ENCODE data around the gene YWHAQ.

The YWHAQ gene

GRCh38 chr2:9648821-9649220 lies 18.0 kb upstream of the YWHAQ start:
- Histone ChIP-seq H3K79me1 (ENCODE audit: low read length) (no peaks in the 10 kb centered on the region), H3K4ac (ENCODE audit: low read depth, low read length) (no peak overlapping the region), H3K56ac (ENCODE audit: low read length) (no peak overlapping the region), H3K4me2 (ENCODE audit: low read length) (no peak overlapping the region), H3K27ac (ENCODE audit: low read depth, low read length) (no peak overlapping the region), H3K4me3 (ENCODE audit: low read length) (no peak overlapping the region), H3K79me2 (ENCODE audit: control insufficient read depth, insufficient read depth, low read length) (no peaks in the 10 kb centered on the region), H2AK5ac (ENCODE audit: low read length) (no peak overlapping the region), H4K5ac (ENCODE audit: low read length) (no peak overlapping the region), H2BK120ac (ENCODE audit: low read depth, low read length) (no peak overlapping the region), H3K4me1 (ENCODE audit: control insufficient read depth, low read depth, low read length) (peaks cover 3% of the 10 kb centered on the region), H4K8ac (ENCODE audit: low read depth, low read length) (no peak overlapping the region), H3K36me3 (ENCODE audit: control insufficient read depth, insufficient read depth, low read length) (no peaks in the 10 kb centered on the region), H3K18ac (ENCODE audit: low read length) (no peak overlapping the region), H3K9ac (ENCODE audit: low read length) (no peak overlapping the region), H2BK5ac (ENCODE audit: low read length) (no peak overlapping the region), H2BK15ac (replicated peaks; ENCODE audit: low read depth) (no peak overlapping the region), H3K27me3 (ENCODE audit: insufficient read depth, low read length, poor library complexity) (no peaks in the 10 kb centered on the region), H3K23ac (ENCODE audit: low read length) (no peak overlapping the region)
- DNase-seq = no peak
- no CpG with 5 or more reads among the region's 10 CpGs for WGBS (ENCODE audit: extremely low coverage, insufficient coverage, low lambda C conversion rate)

GRCh38 chr2:9647884-9648283 lies 17.1 kb upstream of the YWHAQ start:
- H3K56ac ChIP-seq (ENCODE audit: low read length) = no peak overlapping the region
- WGBS (ENCODE audit: extremely low coverage, insufficient coverage, low lambda C conversion rate) = no CpG with 5 or more reads among the region's 6 CpGs
- no peaks in the 10 kb centered on the region for H3K79me2 ChIP-seq (ENCODE audit: control insufficient read depth, insufficient read depth, low read length)
- no peak overlapping the region for H2BK15ac ChIP-seq (replicated peaks; ENCODE audit: low read depth)
- no peak overlapping the region for H4K8ac ChIP-seq (ENCODE audit: low read depth, low read length)
- H2AK5ac ChIP-seq (ENCODE audit: low read length) = no peak overlapping the region
- H3K9ac ChIP-seq (ENCODE audit: low read length) = no peak overlapping the region
- H3K4me3 ChIP-seq (ENCODE audit: low read length) = no peak overlapping the region
- no peak overlapping the region for H4K5ac ChIP-seq (ENCODE audit: low read length)
- no peak overlapping the region for H3K27ac ChIP-seq (ENCODE audit: low read depth, low read length)
- H3K36me3 ChIP-seq (ENCODE audit: control insufficient read depth, insufficient read depth, low read length) = no peaks in the 10 kb centered on the region
- no peaks in the 10 kb centered on the region for H3K79me1 ChIP-seq (ENCODE audit: low read length)
- H2BK120ac ChIP-seq (ENCODE audit: low read depth, low read length) = no peak overlapping the region
- DNase-seq = no peak
- H3K23ac ChIP-seq (ENCODE audit: low read length) = no peak overlapping the region
- no peak overlapping the region for H3K4me2 ChIP-seq (ENCODE audit: low read length)
- no peak overlapping the region for H3K18ac ChIP-seq (ENCODE audit: low read length)
- H3K4me1 ChIP-seq (ENCODE audit: control insufficient read depth, low read depth, low read length) = peaks cover 3% of the 10 kb centered on the region
- H3K27me3 ChIP-seq (ENCODE audit: insufficient read depth, low read length, poor library complexity) = no peaks in the 10 kb centered on the region
- H2BK5ac ChIP-seq (ENCODE audit: low read length) = no peak overlapping the region
- no peak overlapping the region for H3K4ac ChIP-seq (ENCODE audit: low read depth, low read length)

- Histone ChIP-seq H3K4me2 (ENCODE audit: low read length) (no peak overlapping the region), H4K8ac (ENCODE audit: low read depth, low read length) (no peak overlapping the region), H2BK15ac (replicated peaks; ENCODE audit: low read depth) (no peak overlapping the region), H3K79me2 (ENCODE audit: control insufficient read depth, insufficient read depth, low read length) (no peaks in the 10 kb centered on the region), H2AK5ac (ENCODE audit: low read length) (no peak overlapping the region), H3K4ac (ENCODE audit: low read depth, low read length) (no peak overlapping the region), H3K56ac (ENCODE audit: low read length) (no peak overlapping the region), H3K9ac (ENCODE audit: low read length) (no peak overlapping the region), H3K27me3 (ENCODE audit: insufficient read depth, low read length, poor library complexity) (no peaks in the 10 kb centered on the region), H2BK120ac (ENCODE audit: low read depth, low read length) (no peak overlapping the region), H3K27ac (ENCODE audit: low read depth, low read length) (no peak overlapping the region), H3K4me1 (ENCODE audit: control insufficient read depth, low read depth, low read length) (peaks cover 3% of the 10 kb centered on the region), H4K5ac (ENCODE audit: low read length) (no peak overlapping the region), H3K4me3 (ENCODE audit: low read length) (no peak overlapping the region), H3K79me1 (ENCODE audit: low read length) (no peaks in the 10 kb centered on the region), H3K18ac (ENCODE audit: low read length) (no peak overlapping the region), H2BK5ac (ENCODE audit: low read length) (no peak overlapping the region), H3K23ac (ENCODE audit: low read length) (no peak overlapping the region), H3K36me3 (ENCODE audit: control insufficient read depth, insufficient read depth, low read length) (no peaks in the 10 kb centered on the region)
- WGBS (ENCODE audit: extremely low coverage, insufficient coverage, low lambda C conversion rate) = no CpG with 5 or more reads among the region's 17 CpGs
- no peak for DNase-seq
Measured at GRCh38 chr2:9646196-9647030, 15.6 kb upstream of the YWHAQ start.

- no peak overlapping the region for H3K4me3 ChIP-seq (ENCODE audit: low read length)
- no peaks in the 10 kb centered on the region for H3K27me3 ChIP-seq (ENCODE audit: insufficient read depth, low read length, poor library complexity)
- H3K23ac ChIP-seq (ENCODE audit: low read length) = no peak overlapping the region
- no peaks in the 10 kb centered on the region for H3K79me1 ChIP-seq (ENCODE audit: low read length)
- no peaks in the 10 kb centered on the region for H3K36me3 ChIP-seq (ENCODE audit: control insufficient read depth, insufficient read depth, low read length)
- H3K4me2 ChIP-seq (ENCODE audit: low read length) = no peak overlapping the region
- no peaks in the 10 kb centered on the region for H3K4me1 ChIP-seq (ENCODE audit: control insufficient read depth, low read depth, low read length)
- H2BK120ac ChIP-seq (ENCODE audit: low read depth, low read length) = no peak overlapping the region
- WGBS (ENCODE audit: extremely low coverage, insufficient coverage, low lambda C conversion rate) = no CpG with 5 or more reads among the region's 9 CpGs
- H3K18ac ChIP-seq (ENCODE audit: low read length) = no peak overlapping the region
- H4K8ac ChIP-seq (ENCODE audit: low read depth, low read length) = no peak overlapping the region
- no peak overlapping the region for H3K27ac ChIP-seq (ENCODE audit: low read depth, low read length)
- no peak overlapping the region for H4K5ac ChIP-seq (ENCODE audit: low read length)
- no peak overlapping the region for H2AK5ac ChIP-seq (ENCODE audit: low read length)
- no peak overlapping the region for H2BK15ac ChIP-seq (replicated peaks; ENCODE audit: low read depth)
- no peak overlapping the region for H3K4ac ChIP-seq (ENCODE audit: low read depth, low read length)
- no peak overlapping the region for H3K56ac ChIP-seq (ENCODE audit: low read length)
- H3K79me2 ChIP-seq (ENCODE audit: control insufficient read depth, insufficient read depth, low read length) = no peaks in the 10 kb centered on the region
- H3K9ac ChIP-seq (ENCODE audit: low read length) = no peak overlapping the region
- DNase-seq = no peak
- no peak overlapping the region for H2BK5ac ChIP-seq (ENCODE audit: low read length)
Measured at GRCh38 chr2:9644603-9645002, 13.8 kb upstream of the YWHAQ start.

- H3K56ac ChIP-seq (ENCODE audit: low read length) = no peak overlapping the region
- H3K4ac ChIP-seq (ENCODE audit: low read depth, low read length) = no peak overlapping the region
- H3K4me1 ChIP-seq (ENCODE audit: control insufficient read depth, low read depth, low read length) = no peaks in the 10 kb centered on the region
- no peak overlapping the region for H2AK5ac ChIP-seq (ENCODE audit: low read length)
- H3K79me1 ChIP-seq (ENCODE audit: low read length) = no peaks in the 10 kb centered on the region
- H3K18ac ChIP-seq (ENCODE audit: low read length) = no peak overlapping the region
- no peaks in the 10 kb centered on the region for H3K79me2 ChIP-seq (ENCODE audit: control insufficient read depth, insufficient read depth, low read length)
- H3K23ac ChIP-seq (ENCODE audit: low read length) = no peak overlapping the region
- no peak overlapping the region for H2BK15ac ChIP-seq (replicated peaks; ENCODE audit: low read depth)
- H3K4me3 ChIP-seq (ENCODE audit: low read length) = no peak overlapping the region
- H3K27ac ChIP-seq (ENCODE audit: low read depth, low read length) = no peak overlapping the region
- no CpG with 5 or more reads among the region's 7 CpGs for WGBS (ENCODE audit: extremely low coverage, insufficient coverage, low lambda C conversion rate)
- no peak overlapping the region for H4K8ac ChIP-seq (ENCODE audit: low read depth, low read length)
- H3K9ac ChIP-seq (ENCODE audit: low read length) = no peak overlapping the region
- no peaks in the 10 kb centered on the region for H3K27me3 ChIP-seq (ENCODE audit: insufficient read depth, low read length, poor library complexity)
- no peak overlapping the region for H2BK5ac ChIP-seq (ENCODE audit: low read length)
- H4K5ac ChIP-seq (ENCODE audit: low read length) = no peak overlapping the region
- no peak overlapping the region for H3K4me2 ChIP-seq (ENCODE audit: low read length)
- H2BK120ac ChIP-seq (ENCODE audit: low read depth, low read length) = no peak overlapping the region
- no peak for DNase-seq
- H3K36me3 ChIP-seq (ENCODE audit: control insufficient read depth, insufficient read depth, low read length) = no peaks in the 10 kb centered on the region
Measured at GRCh38 chr2:9644021-9644420, 13.2 kb upstream of the YWHAQ start.

GRCh38 chr2:9641641-9642040 lies 10.8 kb upstream of the YWHAQ start:
- Histone ChIP-seq H4K5ac (ENCODE audit: low read length) (no peak overlapping the region), H4K8ac (ENCODE audit: low read depth, low read length) (no peak overlapping the region), H2BK15ac (replicated peaks; ENCODE audit: low read depth) (no peak overlapping the region), H3K4me1 (ENCODE audit: control insufficient read depth, low read depth, low read length) (no peaks in the 10 kb centered on the region), H3K27ac (ENCODE audit: low read depth, low read length) (no peak overlapping the region), H3K18ac (ENCODE audit: low read length) (no peak overlapping the region), H3K56ac (ENCODE audit: low read length) (no peak overlapping the region), H3K23ac (ENCODE audit: low read length) (no peak overlapping the region), H3K4me2 (ENCODE audit: low read length) (no peak overlapping the region), H3K9ac (ENCODE audit: low read length) (no peak overlapping the region), H3K4ac (ENCODE audit: low read depth, low read length) (no peak overlapping the region), H3K36me3 (ENCODE audit: control insufficient read depth, insufficient read depth, low read length) (no peaks in the 10 kb centered on the region), H2BK120ac (ENCODE audit: low read depth, low read length) (no peak overlapping the region), H3K27me3 (ENCODE audit: insufficient read depth, low read length, poor library complexity) (no peaks in the 10 kb centered on the region), H3K4me3 (ENCODE audit: low read length) (no peak overlapping the region), H3K79me1 (ENCODE audit: low read length) (no peaks in the 10 kb centered on the region), H3K79me2 (ENCODE audit: control insufficient read depth, insufficient read depth, low read length) (no peaks in the 10 kb centered on the region), H2AK5ac (ENCODE audit: low read length) (no peak overlapping the region), H2BK5ac (ENCODE audit: low read length) (no peak overlapping the region)
- WGBS (ENCODE audit: extremely low coverage, insufficient coverage, low lambda C conversion rate) = no CpG with 5 or more reads among the region's 4 CpGs
- no peak for DNase-seq

Data from mesendoderm (in vitro differentiated cells).